Endothelial cell of umbilical vein (primary cell): ENCODE results near the gene INTS1. TPM values are rescaled to one million over a fixed set of nuclear protein-coding genes. Genes with fewer than 3 reads are reported as not detected.

Source experiments
- BruUV-seq: library from RNA; stranded (reverse); fragments of 400-500 nt; replicated peaks from 2 replicates; lab custom pipeline; 2021; lab: Mats Ljungman, UMichigan
- CTCF ChIA-PET: fragments of 300-600, 350-600 bp; sonication (Branson Sonifier 250); formaldehyde crosslinking; loops from one replicate; lab custom pipeline; 2021; ENCODE audit warnings: antibody characterized with exemption, inconsistent platforms; lab: Charles Lee
- POLR2A ChIA-PET: fragments of 300-600, 350-600 bp; sonication (Branson Sonifier 250); formaldehyde crosslinking; loops from one replicate; lab custom pipeline; 2021; ENCODE audit warnings: antibody characterized with exemption, inconsistent platforms; lab: Charles Lee
- DNase-seq: peaks from one replicate; pipeline ENCODE4 v3.0.0-alpha.2; 2011; ENCODE audit warnings: low read depth, low spot score
- FAIRE-seq: peaks from 2 replicates; lab custom pipeline; 2011; peaks lifted over from hg19 to GRCh38; lab: Jason Lieb, UNC
- H2AFZ ChIP-seq: 2 replicates; pipeline ENCODE4 v1.6.0; 2012; ENCODE audit warnings: low read depth, low read length, control low read depth, inconsistent platforms
- H3K27ac ChIP-seq: 2 replicates; pipeline ENCODE4 v1.5.1; 2011; ENCODE audit warnings: low read depth, mild to moderate bottlenecking, control low read depth, low read length, moderate library complexity; ENCODE audit not compliant: insufficient read depth
- H3K27me3 ChIP-seq, 2 experiments: 2 replicates each; pipeline versions ENCODE4 v1.6.0 to v1.6.1; 2011; ENCODE audit warnings: low read length in 2 of 2, mixed read lengths in 1 of 2; ENCODE audit not compliant: control insufficient read depth in 2 of 2, insufficient read depth in 2 of 2
- H3K36me3 ChIP-seq, 2 experiments: 2 replicates in 1 of 2; 3 replicates in 1 of 2; pipeline ENCODE4 v1.5.1; 2011; ENCODE audit warnings: low read length in 2 of 2, mild to moderate bottlenecking in 1 of 2, moderate library complexity in 1 of 2; ENCODE audit not compliant: control insufficient read depth in 2 of 2, insufficient read depth in 2 of 2; ENCODE audit errors: extremely low read depth in 1 of 2
- H3K4me1 ChIP-seq: 3 replicates; pipeline ENCODE4 v1.5.1; 2011; ENCODE audit warnings: mild to moderate bottlenecking, low read length; ENCODE audit not compliant: control insufficient read depth, insufficient read depth; ENCODE audit errors: extremely low read depth
- H3K4me2 ChIP-seq: 2 replicates; pipeline ENCODE4 v1.6.1; 2011; ENCODE audit warnings: low read length, control low read depth, mixed read lengths; ENCODE audit not compliant: insufficient read depth
- H3K4me3 ChIP-seq, 3 experiments: fragments of 200-600 bp in 1 of 3; sonication (generic), shearing (Covaris generic) in 1 of 3; replicated peaks in 1 of 3; 2 replicates each; pipeline ENCODE4 v1.5.1; 2011 to 2016; ENCODE audit warnings: control low read depth in 3 of 3, low read length in 3 of 3, mild to moderate bottlenecking in 2 of 3, inconsistent platforms in 1 of 3, low read depth in 1 of 3, moderate library complexity in 1 of 3; ENCODE audit not compliant: insufficient read depth in 1 of 3
- H3K79me2 ChIP-seq: 2 replicates; pipeline ENCODE4 v1.6.0; 2012; ENCODE audit warnings: low read length, inconsistent platforms; ENCODE audit not compliant: control insufficient read depth, insufficient read depth
- H3K9ac ChIP-seq: replicated peaks from 2 replicates; pipeline ENCODE3; 2011; ENCODE audit warnings: low read length, control low read depth; ENCODE audit not compliant: insufficient read depth; ENCODE audit errors: extremely low read depth
- H3K9me1 ChIP-seq: replicated peaks from 3 replicates; pipeline ENCODE4 v1.6.0; 2011; ENCODE audit warnings: mild to moderate bottlenecking, low read length; ENCODE audit not compliant: control insufficient read depth, insufficient read depth; ENCODE audit errors: extremely low read depth
- H3K9me3 ChIP-seq: replicated peaks from 2 replicates; pipeline ENCODE4 v1.5.1; 2012; ENCODE audit warnings: low read length, inconsistent platforms; ENCODE audit not compliant: control insufficient read depth, insufficient read depth
- H4K20me1 ChIP-seq: replicated peaks from 2 replicates; pipeline ENCODE3; 2011; ENCODE audit warnings: mild to moderate bottlenecking, low read length; ENCODE audit not compliant: control insufficient read depth, insufficient read depth; ENCODE audit errors: extremely low read depth
- CTCF ChIP-seq, 2 donors: IDR thresholded peaks; 1 replicate in 1 of 2; 2 replicates in 1 of 2; pipeline ENCODE4 v1.5.1; 2011; ENCODE audit warnings: low read length in 2 of 2, mild to moderate bottlenecking in 2 of 2, moderate library complexity in 2 of 2, control low read depth in 1 of 2, inconsistent platforms in 1 of 2, low read depth in 1 of 2; ENCODE audit not compliant: insufficient read depth in 1 of 2; ENCODE audit errors: extremely low read depth in 1 of 2
- EZH2 ChIP-seq: IDR thresholded peaks from 2 replicates; pipeline ENCODE4 v1.6.1; 2012; ENCODE audit warnings: borderline replicate concordance, low read depth, mild to moderate bottlenecking, moderate library complexity, low read length, inconsistent platforms; ENCODE audit not compliant: severe bottlenecking
- FOS ChIP-seq: IDR thresholded peaks from 2 replicates; pipeline ENCODE4 v1.6.1; 2011; ENCODE audit warnings: mild to moderate bottlenecking, low read length, moderate library complexity, borderline replicate concordance; ENCODE audit not compliant: insufficient read depth
- GATA2 ChIP-seq: IDR thresholded peaks from 2 replicates; pipeline ENCODE4 v1.7.0; 2011; ENCODE audit warnings: low read depth, mild to moderate bottlenecking, moderate library complexity, mixed read lengths, low read length; ENCODE audit not compliant: insufficient read length, insufficient read depth
- JUN ChIP-seq: IDR thresholded peaks from 2 replicates; pipeline ENCODE4 v1.6.1; 2011; ENCODE audit warnings: borderline replicate concordance, low read depth; ENCODE audit not compliant: insufficient read length, insufficient read depth
- MAX ChIP-seq: IDR thresholded peaks from 2 replicates; pipeline ENCODE4 v1.6.1; 2011; ENCODE audit not compliant: insufficient read depth, insufficient read length
- MYC ChIP-seq: IDR thresholded peaks from one replicate; pipeline ENCODE4 v1.6.1; 2011; ENCODE audit warnings: mild to moderate bottlenecking, low read depth, low read length
- POLR2A ChIP-seq: IDR thresholded peaks from 2 replicates; pipeline ENCODE4 v1.6.1; 2012; ENCODE audit warnings: low read depth, mild to moderate bottlenecking, control low read depth, low read length
- POLR2AphosphoS5 ChIP-seq: IDR thresholded peaks from 2 replicates; pipeline ENCODE4 v1.6.1; 2012; ENCODE audit warnings: low read depth, mild to moderate bottlenecking, control low read depth, low read length, moderate library complexity; ENCODE audit not compliant: insufficient read depth
- dilution Hi-C: fragments of 300-500 bp; cut with MboI; formaldehyde crosslinking; loops from one replicate; pipeline ENCODE4 v1.15.0; 2019; ENCODE audit warnings: low sequenced_read_pairs; ENCODE audit not compliant: extremely low pct_ligation_motif_present
- intact Hi-C: fragments of 100-400 bp; cut with micrococcal nuclease; formaldehyde crosslinking; loops from one replicate; pipeline ENCODE4 v1.10.0; 2022
- polyA plus RNA-seq, 4 experiments: library from polyadenylated mRNA; depleted of rRNA in 3 of 4; stranded (reverse) in 3 of 4; unstranded in 1 of 4; fragments of >200 nt; gene quantifications; 2 replicates each; pipeline versions ENCODE4 v1.2.1 to v1.2.3, GENCODE V29; 2011 to 2012; ENCODE audit warnings: missing spikeins in 1 of 4
- total RNA-seq: library from RNA; stranded (reverse); gene quantifications from 2 replicates; pipeline ENCODE4 v1.2.3, GENCODE V29; 2021

The INTS1 gene
- total and polyA plus RNA-seq, 2 donors (not counting 3 experiments of a cell fraction or from before 2014, with no cell fraction given), result 57.8 to 116 TPM

- Histone ChIP-seq H3K79me2 (peaks cover 48% of the 10 kb centered on the region), H3K4me1 (peaks cover 27% of the 10 kb centered on the region), H3K4me3 (no peak overlapping the region), H3K9me1 (no peaks in the 10 kb centered on the region), H3K9me3 (no peaks in the 10 kb centered on the region), H4K20me1 (no peaks in the 10 kb centered on the region), H3K9ac (no peak overlapping the region), H3K27me3 (no peaks in the 10 kb centered on the region), H2AFZ (no peak overlapping the region), H3K4me2 (no peak overlapping the region), H3K27ac (no peak overlapping the region), H3K36me3 (peaks cover 0 to 1% of the 10 kb centered on the region in 2 experiments)
- ChIA-PET POLR2A (no interaction called here), CTCF (interaction anchor here (1.0 to 1.3 kb wide), 2 partner anchors 20 to 22 kb away, joined by 3 to 4 read pairs; no protein-coding TSS in a partner anchor)
- no TSS peak for BruUV-seq
- dilution Hi-C loops, result no loop called here
- no peak for TF ChIP-seq CTCF (IDR thresholded peaks at IDR 0.05; ENCODE audit: extremely low read depth in 1 of 2, insufficient read depth in 1 of 2, low read depth in 1 of 2, low read length in 2 of 2)
- no peak for TF ChIP-seq GATA2
- TF ChIP-seq MAX, result no peak
- no peak for TF ChIP-seq MYC
- no peak for TF ChIP-seq FOS
- no peak for TF ChIP-seq JUN
- TF ChIP-seq POLR2AphosphoS5, result no peak
- TF ChIP-seq EZH2, result no peak
- no peak for TF ChIP-seq POLR2A
- intact Hi-C loops, result loop anchor here (1.0 kb wide), 1 partner anchor 15 kb away; no protein-coding TSS in a partner anchor
- DNase-seq (no peak), FAIRE-seq (no peak)
Observed at GRCh38 chr7:1454542-1454941, 49.6 kb downstream of the INTS1 start.
